Stimulated activated CD4-positive, alpha-beta T cell treated with anti-CD3 and anti-CD28 coated beads, Interleukin-15, amount 100 ng/mL, for 1 hour (primary cell): ENCODE results near the gene MORN5.

ENCODE experiments used
- DNase-seq, 2 donors: peaks; one replicate each; pipeline ENCODE4 v3.0.0-alpha.2; 2020; ENCODE audit warnings: low read depth in 1 of 2, low spot score in 1 of 2

Gene MORN5

GRCh38 chr9:122190597-122191381 lies 31.1 kb downstream of the MORN5 start:
- DNase-seq = no peak

GRCh38 chr9:122191584-122191983 lies 31.9 kb downstream of the MORN5 start:
- no peak for DNase-seq

GRCh38 chr9:122192261-122192875 lies 32.7 kb downstream of the MORN5 start:
- DNase-seq = no peak

- DNase-seq = no peak
Measured at GRCh38 chr9:122192914-122193525, 33.3 kb downstream of the MORN5 start.

GRCh38 chr9:122193651-122194050 lies 33.9 kb downstream of the MORN5 start:
- DNase-seq = no peak

GRCh38 chr9:122195875-122196274 lies 36.2 kb downstream of the MORN5 start:
- no peak for DNase-seq

GRCh38 chr9:122197426-122197825 lies 37.7 kb downstream of the MORN5 start:
- DNase-seq = no peak

- no peak for DNase-seq
Measured at GRCh38 chr9:122197882-122198281, 38.2 kb downstream of the MORN5 start.

- no peak for DNase-seq
Measured at GRCh38 chr9:122200960-122201595, 41.4 kb downstream of the MORN5 start.

GRCh38 chr9:122201641-122202040 lies 41.9 kb downstream of the MORN5 start:
- no peak for DNase-seq

- DNase-seq = no peak
Measured at GRCh38 chr9:122202111-122202510, 42.4 kb downstream of the MORN5 start.

GRCh38 chr9:122204055-122204454 lies 44.3 kb downstream of the MORN5 start:
- no peak for DNase-seq

- no peak for DNase-seq
Measured at GRCh38 chr9:122204491-122204890, 44.8 kb downstream of the MORN5 start.

- DNase-seq = no peak
Measured at GRCh38 chr9:122205176-122205575, 45.5 kb downstream of the MORN5 start.

GRCh38 chr9:122206118-122207046 lies 46.7 kb downstream of the MORN5 start:
- no peak for DNase-seq

- no peak for DNase-seq
Measured at GRCh38 chr9:122207096-122207495, 47.4 kb downstream of the MORN5 start.

- no peak for DNase-seq
Measured at GRCh38 chr9:122209451-122209850, 49.7 kb downstream of the MORN5 start.

GRCh38 chr9:122212473-122213004 lies 52.8 kb downstream of the MORN5 start:
- DNase-seq = no peak

- no peak for DNase-seq
Measured at GRCh38 chr9:122213102-122213588, 53.4 kb downstream of the MORN5 start.
